ENCODE data around the gene TYMS.

- TF ChIP-seq POLR2AphosphoS5 (IDR thresholded peaks at IDR 0.05) (no peak), CTCF (IDR thresholded peaks at IDR 0.05; ENCODE audit: poor library complexity, severe bottlenecking) (no peak), EP300 (conservative IDR thresholded peaks at IDR 0.05; ENCODE audit: poor library complexity, severe bottlenecking) (no peak), EZH2 (IDR thresholded peaks at IDR 0.05; ENCODE audit: borderline replicate concordance, insufficient read depth, low read length, poor library complexity, severe bottlenecking) (no peak), TAF1 (IDR thresholded peaks at IDR 0.05; ENCODE audit: low read depth) (no peak), RAD21 (conservative IDR thresholded peaks at IDR 0.05) (no peak), MXI1 (conservative IDR thresholded peaks at IDR 0.05; ENCODE audit: poor library complexity, severe bottlenecking) (no peak), REST (IDR thresholded peaks at IDR 0.05; ENCODE audit: borderline replicate concordance) (no peak), SMC3 (conservative IDR thresholded peaks at IDR 0.05; ENCODE audit: poor library complexity) (no peak)
These were observed 52.3 kb downstream of the TYMS start for GRCh38 chr18:709771-710170.
